Activated T-cell treated with anti-CD3 and anti-CD28 coated beads for 4 hours (primary cell): ENCODE measurements around the gene SERPINB8.

Source experiments
- DNase-seq: peaks from one replicate; pipeline ENCODE4 v3.0.0-alpha.2; 2020

Gene SERPINB8

DNA sequence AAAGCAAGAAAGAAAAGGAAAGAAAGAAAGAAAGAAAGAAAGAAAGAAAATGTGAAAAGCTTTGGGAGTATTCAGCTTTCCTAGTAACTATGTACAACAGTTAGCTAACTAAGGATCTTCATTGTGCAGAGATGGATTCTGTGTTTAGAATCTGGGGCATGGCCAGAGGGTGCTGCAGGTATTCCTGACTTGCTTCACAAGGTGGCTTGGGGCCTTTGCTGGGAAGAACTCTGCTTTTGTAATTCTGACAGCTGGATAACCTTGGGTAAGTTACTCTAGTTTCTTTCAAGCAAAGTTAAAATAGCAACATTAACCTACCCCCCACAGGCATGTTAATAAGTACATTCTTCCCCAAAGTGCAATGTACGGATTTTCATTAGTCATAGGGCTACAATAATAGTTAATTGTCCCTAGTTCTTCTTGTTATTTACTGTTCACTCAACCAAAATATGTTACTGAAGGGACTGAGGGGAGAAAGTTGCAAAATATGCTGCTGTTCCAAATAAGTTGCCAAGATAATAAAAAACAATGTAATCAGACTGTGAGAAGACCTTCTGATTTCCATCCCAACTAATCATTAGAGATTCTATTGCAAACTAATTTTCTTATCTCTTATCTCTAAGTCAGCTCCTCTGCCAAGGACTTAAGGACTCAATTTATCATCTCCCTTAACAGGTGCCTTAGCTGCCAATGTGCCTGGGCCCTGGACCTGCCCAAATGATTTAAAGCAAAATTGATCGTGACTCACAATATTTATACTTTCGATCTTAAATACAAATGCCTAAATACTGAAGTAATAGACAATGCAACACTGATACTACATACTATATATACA is 50.3 kb downstream of the SERPINB8 start:
- no peak for DNase-seq

DNA sequence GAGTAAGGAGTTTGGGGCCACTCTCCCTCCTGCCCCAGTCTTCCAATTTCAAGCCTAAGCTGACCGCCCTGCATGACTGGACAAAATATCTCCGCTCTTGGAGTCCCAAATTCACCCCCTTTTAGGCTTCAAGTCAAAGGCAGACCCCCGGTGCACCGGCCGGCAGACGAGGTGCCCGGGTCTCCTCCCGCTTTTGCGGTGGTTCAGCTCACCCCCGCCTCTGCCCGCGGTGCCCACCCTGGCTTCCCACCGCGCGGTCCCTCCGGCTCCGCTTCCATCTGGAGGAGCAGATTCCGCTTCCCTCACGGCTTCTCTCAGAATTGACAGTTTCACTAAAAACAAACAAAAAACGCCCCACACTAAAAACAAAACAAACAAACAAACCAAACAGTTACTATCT is 56.5 kb downstream of the SERPINB8 start:
- no peak for DNase-seq

DNA sequence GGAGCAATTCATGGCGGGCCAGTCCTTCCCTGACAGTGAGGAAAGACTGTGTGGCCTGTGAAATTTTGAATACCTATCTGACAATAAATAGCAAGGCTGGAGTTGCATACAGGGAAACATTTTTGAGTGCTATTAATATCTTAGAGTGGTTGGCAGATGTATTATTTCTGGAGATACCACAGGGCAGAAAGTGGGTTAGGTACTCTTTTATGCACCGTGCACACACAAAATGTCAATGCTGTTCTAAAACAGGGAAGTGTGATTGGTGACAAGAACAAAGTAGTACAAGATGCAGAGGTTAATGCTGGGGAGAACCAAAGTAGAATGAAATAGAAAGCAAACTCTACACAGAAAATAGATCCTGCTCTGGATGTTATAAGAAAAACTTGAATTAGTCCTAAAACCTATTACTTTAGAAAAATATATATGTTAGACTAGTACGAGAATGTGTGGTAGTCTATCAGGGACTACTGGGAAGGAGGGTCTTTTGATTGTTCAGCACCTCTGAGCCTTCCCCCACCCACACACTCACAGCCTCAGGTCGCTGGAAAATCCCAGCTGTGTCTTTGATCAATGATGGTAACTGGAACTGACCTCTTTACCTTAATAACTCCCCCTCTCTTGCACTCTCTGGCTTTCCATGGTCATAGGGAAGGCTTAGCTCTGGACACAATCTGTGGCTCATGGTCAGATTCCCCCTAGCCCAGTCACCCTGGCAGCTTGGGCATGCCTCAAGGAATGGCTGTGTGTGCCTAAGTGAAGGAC is 58.2 kb downstream of the SERPINB8 start:
- no peak for DNase-seq

DNA sequence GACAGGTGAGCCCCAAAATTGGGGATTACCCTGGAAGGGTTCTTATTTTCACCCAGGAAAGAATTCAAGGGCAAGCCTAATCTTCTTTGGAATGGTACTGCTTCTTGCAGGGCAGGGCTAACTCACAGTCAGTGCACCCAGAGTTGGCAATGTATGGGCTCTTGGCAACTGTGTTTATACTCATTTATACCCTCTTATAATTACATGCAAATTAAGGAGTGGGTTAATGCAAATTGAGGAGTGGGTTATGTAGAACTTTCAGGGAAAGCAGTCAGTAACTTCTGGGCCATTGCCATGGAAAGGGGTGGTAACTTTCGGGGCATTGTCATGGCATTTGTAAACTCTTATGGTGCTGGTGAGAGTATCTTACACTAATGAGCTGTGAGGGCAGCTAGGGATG is 59.2 kb downstream of the SERPINB8 start:
- no peak for DNase-seq

DNA sequence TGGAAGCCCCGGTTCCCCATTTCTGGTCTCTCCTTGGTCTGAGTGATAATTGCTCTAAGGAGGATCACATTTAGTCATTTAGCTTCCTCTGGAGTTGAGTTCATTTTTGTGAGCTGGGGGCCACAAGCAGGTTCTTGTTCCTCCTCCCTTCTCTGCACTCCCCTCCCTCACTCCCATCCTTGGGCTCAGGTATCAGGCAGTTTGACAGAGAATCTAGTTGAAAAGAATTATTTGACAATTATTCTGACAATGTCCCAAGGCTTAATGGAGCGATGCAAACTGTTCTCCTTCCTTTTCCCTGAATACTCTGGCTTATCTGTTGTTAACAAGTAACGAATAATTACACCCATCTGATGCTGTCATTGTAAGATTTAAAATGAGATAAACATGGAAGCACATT is 61.5 kb downstream of the SERPINB8 start:
- no peak for DNase-seq

DNA sequence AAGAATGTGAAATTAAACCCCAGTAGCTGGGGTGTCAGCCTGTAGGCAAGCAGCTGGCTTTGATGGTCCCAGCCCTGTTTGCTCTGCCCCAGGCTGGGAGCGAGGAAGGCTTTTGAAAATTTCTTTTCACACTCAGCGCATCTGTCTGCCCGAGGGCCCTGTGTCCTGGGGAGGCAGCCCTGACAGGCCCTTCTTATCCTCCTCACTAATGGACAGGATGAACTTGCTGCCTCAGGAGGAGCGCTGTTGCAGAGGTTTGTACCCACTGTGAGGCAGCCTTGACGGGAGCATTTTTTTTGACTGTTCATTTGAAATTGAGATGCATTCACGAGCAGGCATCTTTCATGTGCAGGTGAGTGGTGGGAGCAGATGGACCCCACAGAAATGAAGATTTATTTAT is 62.4 kb downstream of the SERPINB8 start:
- DNase-seq: no peak

DNA sequence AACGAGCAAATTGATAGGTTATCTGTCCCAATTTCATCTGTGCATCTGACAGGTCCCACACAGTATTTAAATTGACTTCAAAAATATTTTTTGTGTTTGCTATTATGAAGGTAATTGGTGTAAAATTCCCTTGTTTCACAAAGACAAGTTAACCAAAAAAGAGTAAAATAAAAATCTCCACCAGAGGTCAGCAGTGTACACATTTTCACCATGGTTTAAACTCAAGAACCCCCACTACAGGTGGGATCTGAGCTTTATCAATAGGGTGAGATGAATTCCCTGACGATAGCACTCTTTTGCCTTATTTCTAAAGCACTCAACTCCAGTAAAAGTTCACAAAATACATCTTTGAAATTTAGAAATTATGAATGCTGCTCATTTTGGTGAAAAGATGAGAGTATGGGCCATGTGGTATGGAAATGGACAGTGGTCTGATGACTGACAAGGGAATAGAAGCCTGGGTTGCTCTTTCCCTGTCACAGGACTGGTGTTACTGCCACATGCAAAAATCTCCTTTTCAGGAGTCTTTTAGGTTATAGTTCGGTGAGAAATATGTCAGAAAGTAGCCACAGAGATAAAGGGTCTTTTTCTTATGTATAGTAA is 68.0 kb downstream of the SERPINB8 start:
- DNase-seq: no peak
